Keratinocyte (primary cell): Measurements from ENCODE around the gene PLA2G6.

Experiments
- CTCF ChIP-seq, 3 experiments: IDR thresholded peaks in 1 of 3; conservative IDR thresholded peaks in 1 of 3; optimal IDR thresholded peaks in 1 of 3; 2 replicates in 2 of 3; 3 replicates in 1 of 3; pipeline versions ENCODE3 to v1.5.1; 2011; ENCODE audit warnings: low read length in 3 of 3, mild to moderate bottlenecking in 3 of 3, moderate library complexity in 2 of 3, control low read depth in 1 of 3, inconsistent platforms in 1 of 3; ENCODE audit not compliant: insufficient read depth in 2 of 3; ENCODE audit errors: extremely low read depth in 1 of 3
- EZH2 ChIP-seq: IDR thresholded peaks from one replicate; pipeline ENCODE4 v1.6.1; 2012; ENCODE audit warnings: inconsistent platforms, mild to moderate bottlenecking, low read length, moderate library complexity

GRCh38 chr22:38129021-38129420 lies 52.6 kb downstream of the PLA2G6 start:
- TF ChIP-seq CTCF (optimal IDR thresholded peaks at IDR 0.05 in 1 of 3, IDR thresholded peaks at IDR 0.05 in 1 of 3, conservative IDR thresholded peaks at IDR 0.05 in 1 of 3; ENCODE audit: extremely low read depth in 1 of 3, insufficient read depth in 2 of 3, low read length in 3 of 3) (no peak), EZH2 (no peak)
